DLD1 (cell line): ENCODE results near the gene BCL7C.
"Not testable (repeated sequence)": the region's sequence is repeated elsewhere in the genome, so short reads cannot be mapped to it uniquely, and the experiment has no call there.

ENCODE experiments used
- in situ Hi-C: cut with HindIII; loops from 2 replicates; pipeline ENCODE4 v1.10.0; 2017; ENCODE audit warnings: low sequenced_read_pairs

Gene BCL7C

GRCh38 chr16:30870904-30871303 lies 23.0 kb downstream of the BCL7C start:
- in situ Hi-C loops: no loop called here

GRCh38 chr16:30867747-30868146 lies 26.1 kb downstream of the BCL7C start:
- in situ Hi-C loops: no loop called here

GRCh38 chr16:30866031-30866430 lies 27.8 kb downstream of the BCL7C start:
- in situ Hi-C loops: no loop called here

GRCh38 chr16:30863178-30863577 lies 30.7 kb downstream of the BCL7C start:
- in situ Hi-C loops: not testable (repeated sequence)

- in situ Hi-C loops: not testable (repeated sequence)
These were observed 33.1 kb downstream of the BCL7C start for GRCh38 chr16:30860729-30861128.

GRCh38 chr16:30858829-30859423 lies 35.0 kb downstream of the BCL7C start:
- in situ Hi-C loops: no loop called here

- in situ Hi-C loops: no loop called here
These were observed 35.8 kb downstream of the BCL7C start for GRCh38 chr16:30858111-30858495.

GRCh38 chr16:30853758-30854157 lies 40.1 kb downstream of the BCL7C start:
- in situ Hi-C loops: no loop called here

GRCh38 chr16:30850246-30850645 lies 43.6 kb downstream of the BCL7C start:
- in situ Hi-C loops: no loop called here

- in situ Hi-C loops: no loop called here
These were observed 47.1 kb downstream of the BCL7C start for GRCh38 chr16:30846649-30847402.

GRCh38 chr16:30844671-30845449 lies 49.0 kb downstream of the BCL7C start:
- in situ Hi-C loops: no loop called here

- in situ Hi-C loops: no loop called here
These were observed 49.6 kb downstream of the BCL7C start for GRCh38 chr16:30844346-30844670.

GRCh38 chr16:30843501-30843900 lies 50.4 kb downstream of the BCL7C start:
- in situ Hi-C loops: no loop called here

- in situ Hi-C loops: no loop called here
These were observed 50.9 kb downstream of the BCL7C start for GRCh38 chr16:30842971-30843370.

- in situ Hi-C loops: no loop called here
These were observed 52.5 kb downstream of the BCL7C start for GRCh38 chr16:30841332-30841731.

- in situ Hi-C loops: no loop called here
These were observed 53.3 kb downstream of the BCL7C start for GRCh38 chr16:30840611-30841010.

- in situ Hi-C loops: no loop called here
These were observed 54.2 kb downstream of the BCL7C start for GRCh38 chr16:30839523-30840227.

GRCh38 chr16:30838876-30839471 lies 54.9 kb downstream of the BCL7C start:
- in situ Hi-C loops: no loop called here

GRCh38 chr16:30837904-30838303 lies 56.0 kb downstream of the BCL7C start:
- in situ Hi-C loops: no loop called here
